K562 (cell line): ENCODE measurements around the gene ZMYM2. TPM values are rescaled to one million over a fixed set of nuclear protein-coding genes. Genes with fewer than 3 reads are reported as not detected.

Experiments
- ATAC-seq: fragments of 200-7000 bp; cut with Tn5 transposase; 3 replicates; pipeline ENCODE4 v1.9.1; 2020; ENCODE audit warnings: moderate library complexity
- BruUV-seq: library from RNA; stranded (reverse); fragments of 400-500 nt; replicated peaks from 2 replicates; lab custom pipeline; 2021; lab: Mats Ljungman, UMichigan
- CTCF ChIA-PET: fragments of 300-600 bp; formaldehyde crosslinking; extraction: SDS; loops from one replicate; lab custom pipeline; 2021; ENCODE audit warnings: low intra/inter-chr PET ratio; lab: Yijun Ruan, JAX
- POLR2A ChIA-PET: fragments of 300-600, 350-650 bp; sonication (Branson Sonifier 250); formaldehyde crosslinking; extraction: SDS; loops from one replicate; lab custom pipeline; 2021; ENCODE audit warnings: antibody characterized with exemption, inconsistent platforms; lab: Yijun Ruan, JAX
- DNase-seq, 4 experiments: peaks; one replicate each; pipeline versions ENCODE4 v3.0.0 to v3.0.0-alpha.2; 2011 to 2018; ENCODE audit warnings: low spot score in 3 of 4, mixed read lengths in 3 of 4; ENCODE audit errors: extremely low read depth in 1 of 4
- FAIRE-seq: peaks from 2 replicates; lab custom pipeline; 2011; peaks lifted over from hg19 to GRCh38; lab: Jason Lieb, UNC
- H2AFZ ChIP-seq: 2 replicates; pipeline ENCODE4 v1.6.0; 2011; ENCODE audit warnings: low read depth, low read length, control low read depth, inconsistent platforms
- H3K27ac ChIP-seq: fragments of 200-600 bp; 3 replicates; pipeline ENCODE4 v1.8.0; 2011; ENCODE audit warnings: low read depth, mild to moderate bottlenecking, control low read depth, inconsistent platforms, low read length, moderate library complexity, mixed read lengths; ENCODE audit errors: extremely low read depth
- H3K27me3 ChIP-seq, 2 experiments: fragments of 300-600 bp in 1 of 2; 2 replicates in 1 of 2; 3 replicates in 1 of 2; pipeline versions ENCODE4 v1.6.0 to v1.8.0; 2011; ENCODE audit warnings: inconsistent platforms in 2 of 2, low read length in 2 of 2, mild to moderate bottlenecking in 1 of 2, mixed read lengths in 1 of 2, moderate library complexity in 1 of 2; ENCODE audit not compliant: control insufficient read depth in 2 of 2, insufficient read depth in 2 of 2
- H3K36me3 ChIP-seq: fragments of 300-600 bp; 3 replicates; pipeline ENCODE4 v1.8.0; 2011; ENCODE audit warnings: mild to moderate bottlenecking, low read length, inconsistent platforms; ENCODE audit not compliant: control insufficient read depth, insufficient read depth
- H3K4me1 ChIP-seq, 2 experiments: fragments of 200-600 bp in 1 of 2; replicated peaks in 1 of 2; 2 replicates in 1 of 2; 3 replicates in 1 of 2; pipeline versions ENCODE4 v1.5.1 to v1.8.0; 2011; ENCODE audit warnings: inconsistent platforms in 2 of 2, low read length in 2 of 2, mild to moderate bottlenecking in 1 of 2, mixed read lengths in 1 of 2, moderate library complexity in 1 of 2; ENCODE audit not compliant: control insufficient read depth in 2 of 2, insufficient read depth in 2 of 2
- H3K4me2 ChIP-seq: 2 replicates; pipeline ENCODE4 v1.6.1; 2011; ENCODE audit warnings: low read length, control low read depth, inconsistent platforms, mixed read lengths; ENCODE audit not compliant: insufficient read depth
- H3K4me3 ChIP-seq: fragments of 200-600 bp; sonication (generic), shearing (Covaris generic); 2 replicates; pipeline ENCODE4 v1.5.1; 2016; ENCODE audit warnings: control low read depth, inconsistent platforms
- H3K79me2 ChIP-seq: fragments of 200-600 bp; 3 replicates; pipeline ENCODE4 v1.8.0; 2011; ENCODE audit warnings: low read length, inconsistent platforms; ENCODE audit not compliant: control insufficient read depth, insufficient read depth
- H3K9ac ChIP-seq, 2 experiments: 2 replicates each; pipeline versions ENCODE4 v1.6.0 to v1.6.1; 2011; ENCODE audit warnings: low read depth in 2 of 2, low read length in 2 of 2, control low read depth in 1 of 2, inconsistent platforms in 1 of 2, mild to moderate bottlenecking in 1 of 2, mixed read lengths in 1 of 2; ENCODE audit not compliant: insufficient read depth in 1 of 2
- H3K9me1 ChIP-seq: one replicate; pipeline ENCODE4 v1.6.0; 2011; ENCODE audit warnings: inconsistent platforms, mild to moderate bottlenecking, low read length, moderate library complexity; ENCODE audit not compliant: control insufficient read depth, insufficient read depth
- H3K9me3 ChIP-seq: replicated peaks from 2 replicates; pipeline ENCODE4 v1.5.1; 2011; ENCODE audit warnings: low read depth, low read length, inconsistent platforms; ENCODE audit not compliant: control insufficient read depth, insufficient read depth
- H4K20me1 ChIP-seq: replicated peaks from 2 replicates; pipeline ENCODE4 v1.6.1; 2011; ENCODE audit warnings: low read length, inconsistent platforms, mixed read lengths; ENCODE audit not compliant: control insufficient read depth, insufficient read depth
- LCOR ChIP-seq: sonication (generic); formaldehyde crosslinking; IDR thresholded peaks from 2 replicates; pipeline ENCODE4 v1.8.0; 2022; ENCODE audit warnings: mild to moderate bottlenecking, missing genetic modification reagents
- MECOM ChIP-seq: fragments of 250-450 bp; sonication (Bioruptor Pico); IDR thresholded peaks from 2 replicates; pipeline ENCODE4 v1.8.0; 2022; ENCODE audit warnings: inconsistent platforms
- ZBTB33 ChIP-seq: sonication (generic); formaldehyde crosslinking; IDR thresholded peaks from 2 replicates; pipeline ENCODE4 v1.8.1; 2023; ENCODE audit warnings: mild to moderate bottlenecking, missing genetic modification reagents
- ZNF764 ChIP-seq: fragments of 250-450 bp; sonication (Bioruptor Pico); IDR thresholded peaks from 2 replicates; pipeline ENCODE4 v1.4.0; 2020; ENCODE audit warnings: low read depth, mild to moderate bottlenecking, moderate library complexity
- ZNF778 ChIP-seq: fragments of 450-650 bp; formaldehyde crosslinking; IDR thresholded peaks from 2 replicates; pipeline ENCODE4 v1.4.0; 2020; ENCODE audit warnings: mild to moderate bottlenecking, moderate library complexity
- WGBS: fragments of 100-300 bp; shearing (Covaris generic); methylation state at CpG from one replicate; pipeline ENCODE4 v1.1.6; 2016; ENCODE audit warnings: low coverage, mixed read lengths; ENCODE audit not compliant: insufficient coverage; ENCODE audit errors: missing lambda C conversion rate; 5-methylcytosine and 5-hydroxymethylcytosine counted together
- in situ Hi-C: fragments of 300-500 bp; cut with MboI; formaldehyde crosslinking; loops from 4 replicates; pipeline ENCODE4 v1.15.0; 2018; ENCODE audit warnings: inconsistent platforms, mixed read lengths
- intact Hi-C: fragments of 100-400 bp; cut with micrococcal nuclease; formaldehyde crosslinking; loops from 2 replicates; pipeline ENCODE4 v1.14.2; 2022
- polyA plus RNA-seq, 8 experiments: library from polyadenylated mRNA; depleted of rRNA in 4 of 8; stranded (reverse) in 5 of 8; unstranded in 3 of 8; fragments of >200 nt; fragmentation: Nextera tagmentation in 2 of 8; fragmentation: Illumina TruSeq in 1 of 8; extraction: Ambion mirVana in 2 of 8; extraction: Trizol in 1 of 8; gene quantifications; 2 replicates each; pipeline versions ENCODE4 v1.2.1 to v1.2.3, GENCODE V29; 2011 to 2014; ENCODE audit warnings: inconsistent platforms in 1 of 8, missing spikeins in 1 of 8
- total RNA-seq, 7 experiments: library from RNA; depleted of rRNA in 6 of 7; stranded (reverse); fragments of >200 nt in 6 of 7; fragmentation: Illumina TruSeq in 2 of 7; extraction: Trizol in 2 of 7; gene quantifications; 2 replicates each; pipeline versions ENCODE4 v1.2.1 to v1.2.3, GENCODE V29; 2011 to 2021; ENCODE audit warnings: low replicate concordance in 1 of 7

ZMYM2 gene
- total and polyA plus RNA-seq, 9 of the 15 experiments (the other 6 are each of a cell fraction or from before 2014, with no cell fraction given) = 5.0 to 48.8 (median 26.8) TPM

DNA sequence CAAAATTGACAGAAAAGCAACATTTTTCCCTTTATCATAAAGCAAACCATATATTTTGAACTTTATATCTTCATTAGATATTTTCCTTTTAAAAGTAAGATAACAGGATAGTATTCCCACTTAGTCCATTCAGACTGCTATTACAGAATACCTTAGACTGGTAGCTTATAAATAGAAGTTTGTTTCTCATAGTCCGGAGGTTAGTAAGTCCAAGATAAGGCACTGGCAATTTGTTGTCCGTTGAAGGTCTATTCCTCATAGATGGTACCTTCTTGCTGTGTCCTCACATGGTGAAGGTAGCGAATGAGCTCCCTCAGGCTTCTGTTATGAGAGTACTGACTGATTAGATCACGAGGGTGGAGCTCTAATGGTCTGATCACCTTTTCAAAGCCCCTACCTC, 70.4 kb downstream of the ZMYM2 start:
- Histone ChIP-seq H2AFZ (no peak overlapping the region), H3K9ac (no peak overlapping the region), H3K27me3 (no peaks in the 10 kb centered on the region), H3K4me3 (no peak overlapping the region), H4K20me1 (no peaks in the 10 kb centered on the region), H3K4me2 (no peak overlapping the region), H3K36me3 (peaks cover 28% of the 10 kb centered on the region; the same call in 2 of the 3 replicates), H3K27ac (no peak overlapping the region), H3K9me3 (no peaks in the 10 kb centered on the region), H3K4me1 (no peaks in the 10 kb centered on the region), H3K79me2 (no peaks in the 10 kb centered on the region; the same call in 2 of the 3 replicates), H3K9me1 (no peaks in the 10 kb centered on the region)
- in situ Hi-C loops = no loop called here
- CTCF ChIA-PET = no interaction called here
- no TSS peak for BruUV-seq
- ATAC-seq (no peak), FAIRE-seq (no peak), DNase-seq (no peak)
- WGBS = 85% methylated on average over 4 of the region's 4 CpGs
- intact Hi-C loops = no loop called here
- POLR2A ChIA-PET = no interaction called here
- no peak for TF ChIP-seq LCOR
- TF ChIP-seq MECOM = no peak
- no peak for TF ChIP-seq ZBTB33 (CRISPR knock-in tag)

DNA sequence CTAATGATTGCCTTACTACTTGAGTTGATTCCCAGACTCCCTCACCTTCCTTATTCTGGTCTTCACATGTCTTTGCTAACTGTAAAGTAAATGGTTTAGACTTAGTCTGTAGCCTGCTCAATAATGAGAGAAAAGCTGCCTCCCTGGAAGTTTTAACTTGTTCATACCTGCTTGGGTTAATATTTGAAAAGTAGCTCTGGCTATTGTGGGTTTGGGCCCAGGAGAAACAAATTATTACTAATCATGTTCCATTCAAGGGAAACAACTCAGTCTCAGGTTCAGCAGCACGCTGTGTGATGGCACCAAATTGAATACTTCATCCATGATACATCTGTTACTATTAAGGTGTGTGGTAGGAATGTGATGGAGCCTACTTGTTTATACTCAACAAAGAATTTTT, 75.0 kb downstream of the ZMYM2 start:
- Histone ChIP-seq H3K4me2 (no peak overlapping the region), H3K27me3 (no peaks in the 10 kb centered on the region), H4K20me1 (no peaks in the 10 kb centered on the region), H3K36me3 (peaks cover 37% of the 10 kb centered on the region; the same call in 2 of the 3 replicates), H2AFZ (no peak overlapping the region), H3K9ac (no peak overlapping the region), H3K27ac (no peak overlapping the region), H3K9me3 (no peaks in the 10 kb centered on the region), H3K9me1 (no peaks in the 10 kb centered on the region)
- DNase-seq (no peak), ATAC-seq (no peak)
- POLR2A ChIA-PET = interaction anchor here (0.6 kb wide), 1 partner anchor 198 kb away, joined by 3 read pairs; no protein-coding TSS in a partner anchor
- CTCF ChIA-PET = no interaction called here
- WGBS = 100% methylated on average over 1 of the region's 1 CpG
- in situ Hi-C loops = no loop called here
- TF ChIP-seq ZNF778 (CRISPR knock-in tag) = no peak
- TF ChIP-seq ZNF764 (CRISPR knock-in tag) = no peak
- TF ChIP-seq, all 486 proteins: peak for 0
- intact Hi-C loops = no loop called here
- H3K4me3 ChIP-seq = no peak overlapping the region
- FAIRE-seq = no peak
- no TSS peak for BruUV-seq
- no peaks in the 10 kb centered on the region for H3K4me1 ChIP-seq
- H3K79me2 ChIP-seq = no peaks in the 10 kb centered on the region
